Dendritic cell treated with granulocyte-macrophage colony-stimulating factor and Interleukin-4, amounts not matched to agents 40 ng/mL and 50 ng/mL, for 4 days (primary cell): ENCODE measurements around the gene ZNHIT2.

ENCODE experiments used
- H3K27ac Mint-ChIP-seq: one replicate; pipeline ENCODE4 v1.8.0; 2022; ENCODE audit warnings: mild to moderate bottlenecking, mixed read lengths
- H3K27me3 Mint-ChIP-seq: one replicate; pipeline ENCODE4 v1.8.0; 2022; ENCODE audit warnings: mild to moderate bottlenecking, mixed read lengths
- H3K36me3 Mint-ChIP-seq: one replicate; pipeline ENCODE4 v1.8.0; 2022; ENCODE audit warnings: low read depth, mixed read lengths
- H3K4me1 Mint-ChIP-seq: one replicate; pipeline ENCODE4 v1.8.0; 2022; ENCODE audit warnings: low read depth, mixed read lengths
- H3K4me3 Mint-ChIP-seq: one replicate; pipeline ENCODE4 v1.8.0; 2022; ENCODE audit warnings: mild to moderate bottlenecking, moderate library complexity, mixed read lengths
- H3K9me3 Mint-ChIP-seq: one replicate; pipeline ENCODE4 v1.8.0; 2022; ENCODE audit warnings: mixed read lengths
- intact Hi-C: fragments of 100-400 bp; cut with micrococcal nuclease; formaldehyde crosslinking; loops from one replicate; pipeline ENCODE4 v1.15.0; 2022

Gene ZNHIT2

GRCh38 chr11:65095427-65095826, 22.1 kb downstream of the ZNHIT2 start:
- H3K36me3 Mint-ChIP-seq: peaks cover 17% of the 10 kb centered on the region

GRCh38 chr11:65090628-65091027, 26.9 kb downstream of the ZNHIT2 start:
- H3K9me3 Mint-ChIP-seq: no peaks in the 10 kb centered on the region
- H3K4me3 Mint-ChIP-seq: no peak overlapping the region
- H3K36me3 Mint-ChIP-seq: peaks cover 52% of the 10 kb centered on the region
- intact Hi-C loops: no loop called here
- no peaks in the 10 kb centered on the region for H3K27me3 Mint-ChIP-seq
- H3K4me1 Mint-ChIP-seq: peaks cover 8% of the 10 kb centered on the region
- no peak overlapping the region for H3K27ac Mint-ChIP-seq

More at GRCh38 chr11:65095427-65095826, 22.1 kb downstream of the ZNHIT2 start:
- no peak overlapping the region for H3K4me3 Mint-ChIP-seq
- H3K9me3 Mint-ChIP-seq: no peaks in the 10 kb centered on the region
- H3K4me1 Mint-ChIP-seq: peaks cover 18% of the 10 kb centered on the region
- H3K27ac Mint-ChIP-seq: peak overlapping the region; percentile 79
- no peaks in the 10 kb centered on the region for H3K27me3 Mint-ChIP-seq
- intact Hi-C loops: loop anchor here (5.0 kb wide), 1 partner anchor 83 kb away; the partner anchor contains the start of gene ARL2

- Mint-ChIP-seq H3K27me3 (no peaks in the 10 kb centered on the region), H3K9me3 (no peaks in the 10 kb centered on the region), H3K36me3 (peaks cover 60% of the 10 kb centered on the region), H3K4me3 (no peak overlapping the region), H3K27ac (no peak overlapping the region), H3K4me1 (peaks cover 16% of the 10 kb centered on the region)
- intact Hi-C loops: no loop called here
These were observed 27.9 kb downstream of the ZNHIT2 start for GRCh38 chr11:65089621-65090020.

- H3K4me3 Mint-ChIP-seq: no peak overlapping the region
- no peaks in the 10 kb centered on the region for H3K27me3 Mint-ChIP-seq
- H3K27ac Mint-ChIP-seq: no peak overlapping the region
- no peaks in the 10 kb centered on the region for H3K9me3 Mint-ChIP-seq
- intact Hi-C loops: no loop called here
- H3K4me1 Mint-ChIP-seq: peaks cover 32% of the 10 kb centered on the region
- H3K36me3 Mint-ChIP-seq: peaks cover 71% of the 10 kb centered on the region
These were observed 29.7 kb downstream of the ZNHIT2 start for GRCh38 chr11:65087827-65088226.

- Mint-ChIP-seq H3K9me3 (no peaks in the 10 kb centered on the region), H3K27me3 (no peaks in the 10 kb centered on the region), H3K27ac (no peak overlapping the region), H3K4me3 (no peak overlapping the region), H3K4me1 (peaks cover 33% of the 10 kb centered on the region), H3K36me3 (peaks cover 71% of the 10 kb centered on the region)
- intact Hi-C loops: no loop called here
These were observed 30.3 kb downstream of the ZNHIT2 start for GRCh38 chr11:65087216-65087615.

- peaks cover 33% of the 10 kb centered on the region for H3K4me1 Mint-ChIP-seq
- no peak overlapping the region for H3K27ac Mint-ChIP-seq
- H3K36me3 Mint-ChIP-seq: peaks cover 71% of the 10 kb centered on the region
- H3K9me3 Mint-ChIP-seq: no peaks in the 10 kb centered on the region
- H3K27me3 Mint-ChIP-seq: no peaks in the 10 kb centered on the region
- no peak overlapping the region for H3K4me3 Mint-ChIP-seq
- intact Hi-C loops: no loop called here
These were observed 30.7 kb downstream of the ZNHIT2 start for GRCh38 chr11:65086809-65087208.

GRCh38 chr11:65085446-65085845, 32.1 kb downstream of the ZNHIT2 start:
- Mint-ChIP-seq H3K27me3 (no peaks in the 10 kb centered on the region), H3K27ac (peak overlapping the region; percentile 95), H3K4me1 (peaks cover 46% of the 10 kb centered on the region), H3K9me3 (no peaks in the 10 kb centered on the region), H3K36me3 (peaks cover 67% of the 10 kb centered on the region), H3K4me3 (peak overlapping the region; percentile 97)
- intact Hi-C loops: no loop called here

GRCh38 chr11:65084598-65085375, 32.7 kb downstream of the ZNHIT2 start:
- Mint-ChIP-seq H3K4me1 (peaks cover 50% of the 10 kb centered on the region), H3K36me3 (peaks cover 60% of the 10 kb centered on the region), H3K27me3 (no peaks in the 10 kb centered on the region), H3K27ac (peak overlapping the region; percentile 95), H3K9me3 (no peaks in the 10 kb centered on the region), H3K4me3 (peak overlapping the region; percentile 97)
- intact Hi-C loops: loop anchor here (1.0 to 5.0 kb wide), 4 partner anchors 12 to 72 kb away; partner anchors contain the start of genes ARL2, SAC3D1, SNX15 and VPS51

GRCh38 chr11:65083834-65084597, 33.5 kb downstream of the ZNHIT2 start, which contains the start of the genes CDCA5 and ZFPL1:
TSS of gene CDCA5 (minus strand) at chr11:65084040. CDS start at chr11:65083978, 62 bp downstream.
TSS of gene ZFPL1 (plus strand) at chr11:65084222. CDS start at chr11:65084699, 477 bp downstream.
- intact Hi-C loops: loop anchor here (1.0 to 5.0 kb wide), 4 partner anchors 12 to 72 kb away; partner anchors contain the start of genes ARL2, SAC3D1, SNX15 and VPS51
- peaks cover 50% of the 10 kb centered on the region for H3K4me1 Mint-ChIP-seq

GRCh38 chr11:65083134-65083833, 34.2 kb downstream of the ZNHIT2 start:
- intact Hi-C loops: loop anchor here (5.0 kb wide), 2 partner anchors 41 to 71 kb away; partner anchors contain the start of genes ARL2 and SAC3D1
- Mint-ChIP-seq H3K4me1 (peaks cover 54% of the 10 kb centered on the region), H3K9me3 (no peaks in the 10 kb centered on the region), H3K36me3 (peaks cover 45% of the 10 kb centered on the region), H3K27me3 (no peaks in the 10 kb centered on the region), H3K4me3 (peak overlapping the region; percentile 97), H3K27ac (peak overlapping the region; percentile 95)

More at GRCh38 chr11:65083834-65084597, 33.5 kb downstream of the ZNHIT2 start, which contains the start of the genes CDCA5 and ZFPL1:
- Mint-ChIP-seq H3K27me3 (no peaks in the 10 kb centered on the region), H3K27ac (peak within 1 kb of the TSS; percentile 95), H3K36me3 (peaks cover 52% of the 10 kb centered on the region), H3K4me3 (peak within 1 kb of the TSS; percentile 97), H3K9me3 (no peaks in the 10 kb centered on the region)

- Mint-ChIP-seq H3K36me3 (peaks cover 4% of the 10 kb centered on the region), H3K27me3 (no peaks in the 10 kb centered on the region), H3K9me3 (no peaks in the 10 kb centered on the region), H3K4me1 (peaks cover 38% of the 10 kb centered on the region), H3K4me3 (no peak overlapping the region), H3K27ac (no peak overlapping the region)
- intact Hi-C loops: no loop called here
These were observed 38.6 kb downstream of the ZNHIT2 start for GRCh38 chr11:65078786-65079342.

- Mint-ChIP-seq H3K36me3 (no peaks in the 10 kb centered on the region), H3K4me1 (peaks cover 31% of the 10 kb centered on the region), H3K9me3 (no peaks in the 10 kb centered on the region), H3K27ac (no peak overlapping the region), H3K4me3 (no peak overlapping the region), H3K27me3 (no peaks in the 10 kb centered on the region)
- intact Hi-C loops: no loop called here
These were observed 39.4 kb downstream of the ZNHIT2 start for GRCh38 chr11:65078151-65078550.

- H3K27me3 Mint-ChIP-seq: no peaks in the 10 kb centered on the region
- no peak overlapping the region for H3K4me3 Mint-ChIP-seq
- H3K27ac Mint-ChIP-seq: no peak overlapping the region
- intact Hi-C loops: no loop called here
- H3K36me3 Mint-ChIP-seq: no peaks in the 10 kb centered on the region
- peaks cover 27% of the 10 kb centered on the region for H3K4me1 Mint-ChIP-seq
- no peaks in the 10 kb centered on the region for H3K9me3 Mint-ChIP-seq
These were observed 40.0 kb downstream of the ZNHIT2 start for GRCh38 chr11:65077451-65077850.
